ENCODE results near the gene TSHZ2.
"Not testable (repeated sequence)": the region's sequence is repeated elsewhere in the genome, so short reads cannot be mapped to it uniquely, and the experiment has no call there.

Gene TSHZ2

GRCh38 chr20:52965380-52965779, 6.8 kb upstream of the TSHZ2 start:
- Histone ChIP-seq H3K9ac (ENCODE audit: low read length) (no peak overlapping the region), H3K4me1 (ENCODE audit: insufficient read depth, low read length, severe bottlenecking) (no peaks in the 10 kb centered on the region), H3K79me2 (ENCODE audit: insufficient read depth, low read length) (no peaks in the 10 kb centered on the region), H3F3A (ENCODE audit: insufficient read depth, low read length) (no peaks in the 10 kb centered on the region), H3K36me3 (ENCODE audit: insufficient read depth, low read length) (no peaks in the 10 kb centered on the region), H3K4me3 (ENCODE audit: low read depth, low read length, poor library complexity, severe bottlenecking) (no peak overlapping the region), H2AFZ (ENCODE audit: low read length) (no peak overlapping the region), H3K4me2 (ENCODE audit: low read length) (no peak overlapping the region), H3K27ac (ENCODE audit: low read depth, low read length, poor library complexity, severe bottlenecking) (no peak overlapping the region), H4K20me1 (ENCODE audit: insufficient read depth, low read length) (no peaks in the 10 kb centered on the region), H3K9me2 (ENCODE audit: low read depth, low read length) (no peaks in the 10 kb centered on the region), H3K9me3 (ENCODE audit: low read length) (no peaks in the 10 kb centered on the region), H3K27me3 (ENCODE audit: insufficient read depth, low read length) (no peaks in the 10 kb centered on the region; the same call in 1 of the 2 replicates)
- no peak for TF ChIP-seq CTCF (IDR thresholded peaks at IDR 0.05; ENCODE audit: low read length)
- no peak for TF ChIP-seq EZH2 (IDR thresholded peaks at IDR 0.05; ENCODE audit: borderline replicate concordance, low read length)

GRCh38 chr20:52965819-52966218, 6.3 kb upstream of the TSHZ2 start:
- Histone ChIP-seq H3K9ac (ENCODE audit: low read length) (no peak overlapping the region), H3K27ac (ENCODE audit: low read depth, low read length, poor library complexity, severe bottlenecking) (no peak overlapping the region), H3K9me2 (ENCODE audit: low read depth, low read length) (no peaks in the 10 kb centered on the region), H2AFZ (ENCODE audit: low read length) (no peak overlapping the region), H4K20me1 (ENCODE audit: insufficient read depth, low read length) (no peaks in the 10 kb centered on the region), H3F3A (ENCODE audit: insufficient read depth, low read length) (no peaks in the 10 kb centered on the region), H3K4me1 (ENCODE audit: insufficient read depth, low read length, severe bottlenecking) (no peaks in the 10 kb centered on the region), H3K27me3 (ENCODE audit: insufficient read depth, low read length) (no peaks in the 10 kb centered on the region; the same call in 1 of the 2 replicates), H3K9me3 (ENCODE audit: low read length) (no peaks in the 10 kb centered on the region), H3K4me2 (ENCODE audit: low read length) (no peak overlapping the region), H3K36me3 (ENCODE audit: insufficient read depth, low read length) (no peaks in the 10 kb centered on the region), H3K4me3 (ENCODE audit: low read depth, low read length, poor library complexity, severe bottlenecking) (no peak overlapping the region), H3K79me2 (ENCODE audit: insufficient read depth, low read length) (no peaks in the 10 kb centered on the region)
- TF ChIP-seq CTCF (IDR thresholded peaks at IDR 0.05; ENCODE audit: low read length) (no peak), EZH2 (IDR thresholded peaks at IDR 0.05; ENCODE audit: borderline replicate concordance, low read length) (no peak)

- not testable (repeated sequence) for H3K79me2 ChIP-seq (ENCODE audit: insufficient read depth, low read length); H3K4me2 ChIP-seq (ENCODE audit: low read length); H3K36me3 ChIP-seq (ENCODE audit: insufficient read depth, low read length); H3K9me2 ChIP-seq (ENCODE audit: low read depth, low read length); H3K4me3 ChIP-seq (ENCODE audit: low read depth, low read length, poor library complexity, severe bottlenecking); H3K4me1 ChIP-seq (ENCODE audit: insufficient read depth, low read length, severe bottlenecking); H4K20me1 ChIP-seq (ENCODE audit: insufficient read depth, low read length); H3K9me3 ChIP-seq (ENCODE audit: low read length); H3F3A ChIP-seq (ENCODE audit: insufficient read depth, low read length); H3K27me3 ChIP-seq (ENCODE audit: insufficient read depth, low read length); H2AFZ ChIP-seq (ENCODE audit: low read length); H3K27ac ChIP-seq (ENCODE audit: low read depth, low read length, poor library complexity, severe bottlenecking); H3K9ac ChIP-seq (ENCODE audit: low read length)
These were observed 5.6 kb upstream of the TSHZ2 start for GRCh38 chr20:52966543-52966942.

GRCh38 chr20:52971498-52972189, 514 bp upstream of the TSHZ2 start:
- Histone ChIP-seq H3K4me1 (ENCODE audit: insufficient read depth, low read length, severe bottlenecking) (peaks cover 13% of the 10 kb centered on the region), H3K27me3 (ENCODE audit: insufficient read depth, low read length) (0 out of 2 replicates have a peak, but pooled peaks cover 4% of the 10 kb centered on the region), H3K79me2 (ENCODE audit: insufficient read depth, low read length) (no peaks in the 10 kb centered on the region), H2AFZ (ENCODE audit: low read length) (no peak overlapping the region), H3K36me3 (ENCODE audit: insufficient read depth, low read length) (no peaks in the 10 kb centered on the region), H3F3A (ENCODE audit: insufficient read depth, low read length) (no peaks in the 10 kb centered on the region), H3K4me3 (ENCODE audit: low read depth, low read length, poor library complexity, severe bottlenecking) (peak overlapping the region; percentile 59), H3K27ac (ENCODE audit: low read depth, low read length, poor library complexity, severe bottlenecking) (no peak overlapping the region), H3K4me2 (ENCODE audit: low read length) (peak overlapping the region; percentile 69), H4K20me1 (ENCODE audit: insufficient read depth, low read length) (no peaks in the 10 kb centered on the region), H3K9me3 (ENCODE audit: low read length) (no peaks in the 10 kb centered on the region), H3K9me2 (ENCODE audit: low read depth, low read length) (no peaks in the 10 kb centered on the region), H3K9ac (ENCODE audit: low read length) (peak overlapping the region; percentile 28; the same call in 1 of the 2 replicates)
- TF ChIP-seq EZH2 (IDR thresholded peaks at IDR 0.05; ENCODE audit: borderline replicate concordance, low read length) (no peak), CTCF (IDR thresholded peaks at IDR 0.05; ENCODE audit: low read length) (no peak)

Data from OCI-LY1 (cell line).